ENCODE results near the gene KCNAB2.

The KCNAB2 gene

GRCh38 chr1:6096243-6097116 is 50.8 kb downstream of the KCNAB2 start:
- no peak for DNase-seq (ENCODE audit: low read depth in 2 of 2)

DNA sequence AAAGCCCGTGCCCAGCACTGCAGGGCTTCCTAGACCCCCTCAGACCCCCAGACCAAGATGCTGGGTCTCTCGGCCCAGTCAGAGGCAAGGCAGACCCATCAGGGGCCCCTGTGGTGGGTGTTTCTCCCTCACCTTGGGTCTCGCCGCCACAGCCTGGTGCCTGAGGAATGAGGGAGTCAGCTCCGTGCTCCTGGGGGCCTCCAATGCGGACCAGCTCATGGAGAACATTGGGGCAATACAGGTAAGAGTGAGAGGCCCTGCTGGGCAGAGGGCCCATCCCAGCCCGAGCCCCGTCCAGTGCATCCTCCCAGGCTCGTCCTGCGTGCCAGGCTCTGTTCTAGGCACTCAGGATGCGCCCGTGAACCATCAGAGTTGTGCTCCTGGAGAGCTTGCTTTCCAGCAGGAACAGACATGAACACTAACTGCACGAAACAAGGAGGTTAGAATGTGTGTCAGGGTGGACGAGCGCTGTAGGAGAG is 51.5 kb downstream of the KCNAB2 start:
- DNase-seq (ENCODE audit: low read depth in 2 of 2), result no peak

- DNase-seq (ENCODE audit: low read depth in 2 of 2), result no peak
Observed at GRCh38 chr1:6097824-6098223, 52.1 kb downstream of the KCNAB2 start.

DNA sequence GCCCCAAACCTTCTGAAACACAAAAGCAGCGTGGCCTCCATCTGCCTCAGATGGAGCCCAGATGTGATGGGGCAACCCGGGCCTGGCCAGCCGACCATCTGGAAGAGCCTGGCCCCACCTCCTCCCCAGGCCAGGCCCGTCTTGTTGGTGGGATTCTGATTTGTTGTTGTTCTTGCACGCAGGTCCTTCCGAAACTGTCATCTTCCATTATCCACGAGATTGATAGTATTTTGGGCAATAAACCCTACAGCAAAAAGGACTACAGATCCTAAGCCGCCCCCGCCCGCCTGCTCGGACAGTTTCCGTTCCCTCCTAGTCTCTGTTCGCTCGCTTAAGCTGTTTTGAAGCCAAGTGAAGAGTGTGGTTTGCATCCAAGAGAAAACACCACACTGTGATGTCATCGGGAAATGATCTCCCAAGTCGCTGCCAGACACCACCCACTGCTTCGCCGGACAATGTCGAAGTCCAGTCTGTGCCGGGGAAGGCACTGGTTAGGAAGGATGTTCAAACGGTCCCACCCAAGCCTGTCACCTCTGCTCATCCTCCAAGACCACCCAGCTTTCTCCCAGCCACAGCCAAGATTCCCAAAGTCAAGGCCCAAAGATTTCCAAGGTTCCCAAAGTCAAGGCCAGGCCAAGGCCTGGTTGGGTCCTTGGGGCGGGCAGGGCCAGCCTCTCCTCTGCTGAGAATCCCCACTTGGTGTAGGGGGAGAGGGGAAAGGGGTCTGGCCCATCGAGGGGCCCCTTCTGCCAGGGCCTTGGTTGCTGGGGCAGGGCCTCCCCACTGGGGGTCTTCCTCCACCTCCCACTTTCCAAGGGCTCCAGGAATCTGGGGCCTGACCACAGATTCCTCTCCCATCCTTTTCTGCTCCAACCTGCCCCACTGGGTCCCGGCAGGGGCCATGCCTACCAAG is 52.9 kb downstream of the KCNAB2 start:
- no peak for DNase-seq (ENCODE audit: low read depth in 2 of 2)

DNA sequence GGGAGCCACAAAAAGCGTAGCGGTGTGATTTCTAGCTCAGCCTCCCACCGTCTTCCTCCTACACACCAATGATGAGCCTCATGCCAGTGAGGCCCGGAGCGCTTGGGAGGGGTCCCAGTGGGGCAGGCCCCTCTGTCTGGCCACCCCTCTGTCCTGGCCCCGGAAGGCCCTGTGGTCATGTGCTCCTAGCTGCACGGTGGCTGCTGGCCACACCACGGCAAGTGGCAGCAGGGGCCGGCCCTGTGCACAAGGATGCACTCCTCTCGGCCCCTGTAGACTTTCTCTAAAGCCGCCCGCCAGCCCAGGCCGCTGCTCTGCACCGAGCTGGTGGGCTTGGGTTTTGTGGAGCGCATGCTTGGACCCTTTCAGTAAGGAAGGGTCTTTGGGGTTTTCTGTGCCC is 53.6 kb downstream of the KCNAB2 start:
- no peak for DNase-seq (ENCODE audit: low read depth in 2 of 2)

- no peak for DNase-seq (ENCODE audit: low read depth in 2 of 2)
Observed at GRCh38 chr1:6099787-6100765, 54.4 kb downstream of the KCNAB2 start.

- no peak for DNase-seq (ENCODE audit: low read depth in 2 of 2)
Observed at GRCh38 chr1:6100861-6101783, 55.4 kb downstream of the KCNAB2 start.

GRCh38 chr1:6101826-6102531 is 56.3 kb downstream of the KCNAB2 start:
- DNase-seq (ENCODE audit: low read depth in 2 of 2), result no peak

DNA sequence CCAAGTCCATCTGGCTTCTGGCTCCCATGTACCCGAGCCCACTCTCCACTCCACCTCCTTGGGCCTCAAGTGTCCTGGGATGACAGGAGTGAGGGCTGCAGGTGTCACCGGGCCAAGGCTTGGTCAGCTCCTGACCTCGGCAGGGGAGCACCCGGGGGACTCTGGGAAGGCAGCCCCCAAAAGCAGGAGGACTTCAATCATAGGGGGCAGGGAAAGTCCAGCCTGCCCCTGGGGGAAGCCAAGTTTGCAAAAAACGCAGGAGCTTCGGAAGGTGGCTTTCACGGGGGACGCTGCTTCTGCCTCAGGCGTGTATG is 56.8 kb downstream of the KCNAB2 start:
- DNase-seq (ENCODE audit: low read depth in 2 of 2), result no peak

DNA sequence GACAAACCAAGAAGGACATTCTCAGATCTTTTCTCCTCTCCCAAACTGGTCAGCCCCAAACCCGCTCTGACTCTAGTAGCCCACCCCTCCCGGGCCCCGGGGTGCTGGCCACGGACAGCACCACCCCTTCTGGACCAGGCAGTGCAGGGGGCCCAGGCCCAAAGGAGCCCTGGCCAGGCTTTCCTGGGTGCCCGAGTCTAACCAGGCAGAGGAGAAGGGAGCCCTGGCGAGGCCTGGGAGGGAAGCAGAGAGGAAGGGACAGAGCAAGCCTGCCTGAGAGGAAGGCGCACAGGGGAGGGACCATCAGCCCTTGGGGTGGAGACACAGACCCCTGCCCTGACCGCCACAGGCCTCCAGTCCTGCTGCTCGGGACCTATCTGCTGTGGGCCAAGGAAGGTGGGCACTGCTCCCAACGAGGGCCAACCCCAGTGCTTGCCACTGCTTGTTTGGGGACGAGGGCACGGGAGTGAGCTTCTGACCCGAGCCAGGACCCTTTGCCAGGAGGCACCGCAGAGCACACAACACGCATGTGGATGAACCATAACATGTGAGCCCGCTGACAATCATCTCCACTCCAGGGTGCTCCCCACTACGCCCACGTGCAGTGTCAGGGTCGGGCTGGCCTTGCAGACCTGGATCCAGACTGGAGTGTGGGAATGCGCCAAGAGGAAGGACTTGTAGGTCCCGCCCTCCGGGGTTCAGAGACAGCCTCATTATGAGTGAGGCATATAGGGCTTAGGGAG is 57.6 kb downstream of the KCNAB2 start:
- DNase-seq (ENCODE audit: low read depth in 2 of 2), result no peak

DNA sequence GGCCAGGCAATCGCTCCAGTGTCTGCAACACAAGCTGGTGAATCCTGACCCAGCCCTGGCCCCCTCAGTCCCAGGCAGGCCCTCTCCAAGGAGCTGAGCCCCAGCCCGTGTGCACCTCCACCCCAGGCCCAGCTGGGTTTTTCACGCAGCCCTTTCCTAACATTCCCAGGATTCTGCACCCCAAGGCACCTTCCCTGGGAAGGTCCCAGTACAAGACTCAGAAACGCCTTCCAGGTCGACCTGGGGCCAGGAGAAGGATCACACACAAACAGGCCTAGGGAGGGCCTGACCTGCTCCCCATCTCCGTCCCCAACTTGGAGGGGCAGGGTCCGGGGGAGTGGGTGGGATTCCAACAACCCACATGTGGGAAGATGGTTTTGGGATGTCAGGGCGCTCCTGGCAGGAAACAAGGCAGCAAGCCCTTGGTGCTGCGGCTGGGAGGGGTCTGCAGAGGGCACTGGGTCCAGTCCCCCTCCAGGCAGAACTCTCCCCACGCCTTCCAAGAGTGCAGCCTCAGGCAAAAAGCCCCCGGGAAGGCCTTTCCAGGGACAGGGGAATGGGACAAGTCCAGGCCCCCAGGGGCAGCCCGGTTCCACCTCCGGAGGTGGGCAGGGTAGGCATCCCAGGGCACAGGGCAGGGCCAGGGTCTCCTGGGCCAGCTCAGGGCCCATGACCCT is 58.3 kb downstream of the KCNAB2 start:
- no peak for DNase-seq (ENCODE audit: low read depth in 2 of 2)

DNA sequence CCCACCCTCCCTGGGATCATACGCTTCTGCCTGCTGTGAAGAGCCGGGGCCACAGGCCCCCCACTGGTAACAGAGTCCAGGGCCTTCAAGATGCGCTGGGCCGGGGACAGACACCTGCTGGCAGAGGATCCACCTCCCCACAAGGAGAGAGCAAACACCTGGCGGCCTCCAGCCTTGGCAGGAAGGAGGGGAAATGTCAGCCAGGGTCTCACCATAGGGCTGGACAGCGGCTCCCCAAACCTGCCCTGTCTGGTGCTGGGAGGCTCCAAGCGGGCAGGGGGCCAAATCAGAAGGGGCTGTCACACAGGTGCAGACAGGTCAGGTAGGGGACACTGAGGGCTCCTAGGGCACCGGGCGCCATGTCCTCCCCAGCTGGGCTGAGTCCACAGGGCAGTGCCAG is 58.9 kb downstream of the KCNAB2 start:
- no peak for DNase-seq (ENCODE audit: low read depth in 2 of 2)

GRCh38 chr1:6105218-6105679 is 59.6 kb downstream of the KCNAB2 start:
- no peak for DNase-seq (ENCODE audit: low read depth in 2 of 2)

GRCh38 chr1:6105763-6106162 is 60.1 kb downstream of the KCNAB2 start:
- DNase-seq (ENCODE audit: low read depth in 2 of 2), result no peak

DNA sequence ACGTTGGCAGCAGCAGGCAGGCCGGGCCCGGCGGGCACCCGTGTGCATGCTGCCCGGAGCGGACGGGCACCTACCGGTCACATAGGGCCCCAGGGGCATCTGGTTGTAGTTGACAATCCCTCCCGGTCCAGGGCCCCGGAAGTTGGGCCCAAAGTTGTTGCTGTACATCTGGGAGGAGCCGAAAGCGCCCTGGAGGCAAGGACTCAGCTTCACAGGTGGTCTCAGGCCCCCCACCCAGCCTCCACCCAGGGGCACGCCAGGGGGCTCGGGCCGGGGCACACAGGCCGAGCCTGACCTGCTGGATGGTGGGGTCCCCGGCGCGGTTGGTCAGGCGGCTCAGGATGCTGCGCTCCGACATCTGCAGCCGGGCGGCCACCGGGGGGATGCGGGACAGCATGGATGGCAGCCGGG is 60.6 kb downstream of the KCNAB2 start:
- no peak for DNase-seq (ENCODE audit: low read depth in 2 of 2)

- no peak for DNase-seq (ENCODE audit: low read depth in 2 of 2)
Observed at GRCh38 chr1:6106977-6107376, 61.3 kb downstream of the KCNAB2 start.

- DNase-seq (ENCODE audit: low read depth in 2 of 2), result no peak
Observed at GRCh38 chr1:6107409-6108356, 62.0 kb downstream of the KCNAB2 start.
